HG03354 (cell line): ENCODE results near the gene MLF2.

ENCODE experiments used
- ATAC-seq: cut with Tn5 transposase; IDR thresholded peaks from one replicate; pipeline ENCODE4 v1.9.1; 2021; ENCODE audit warnings: mild to moderate bottlenecking; ENCODE audit not compliant: unreplicated experiment, poor library complexity, severe bottlenecking

Gene MLF2, protein sequence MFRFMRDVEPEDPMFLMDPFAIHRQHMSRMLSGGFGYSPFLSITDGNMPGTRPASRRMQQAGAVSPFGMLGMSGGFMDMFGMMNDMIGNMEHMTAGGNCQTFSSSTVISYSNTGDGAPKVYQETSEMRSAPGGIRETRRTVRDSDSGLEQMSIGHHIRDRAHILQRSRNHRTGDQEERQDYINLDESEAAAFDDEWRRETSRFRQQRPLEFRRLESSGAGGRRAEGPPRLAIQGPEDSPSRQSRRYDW

DNA sequence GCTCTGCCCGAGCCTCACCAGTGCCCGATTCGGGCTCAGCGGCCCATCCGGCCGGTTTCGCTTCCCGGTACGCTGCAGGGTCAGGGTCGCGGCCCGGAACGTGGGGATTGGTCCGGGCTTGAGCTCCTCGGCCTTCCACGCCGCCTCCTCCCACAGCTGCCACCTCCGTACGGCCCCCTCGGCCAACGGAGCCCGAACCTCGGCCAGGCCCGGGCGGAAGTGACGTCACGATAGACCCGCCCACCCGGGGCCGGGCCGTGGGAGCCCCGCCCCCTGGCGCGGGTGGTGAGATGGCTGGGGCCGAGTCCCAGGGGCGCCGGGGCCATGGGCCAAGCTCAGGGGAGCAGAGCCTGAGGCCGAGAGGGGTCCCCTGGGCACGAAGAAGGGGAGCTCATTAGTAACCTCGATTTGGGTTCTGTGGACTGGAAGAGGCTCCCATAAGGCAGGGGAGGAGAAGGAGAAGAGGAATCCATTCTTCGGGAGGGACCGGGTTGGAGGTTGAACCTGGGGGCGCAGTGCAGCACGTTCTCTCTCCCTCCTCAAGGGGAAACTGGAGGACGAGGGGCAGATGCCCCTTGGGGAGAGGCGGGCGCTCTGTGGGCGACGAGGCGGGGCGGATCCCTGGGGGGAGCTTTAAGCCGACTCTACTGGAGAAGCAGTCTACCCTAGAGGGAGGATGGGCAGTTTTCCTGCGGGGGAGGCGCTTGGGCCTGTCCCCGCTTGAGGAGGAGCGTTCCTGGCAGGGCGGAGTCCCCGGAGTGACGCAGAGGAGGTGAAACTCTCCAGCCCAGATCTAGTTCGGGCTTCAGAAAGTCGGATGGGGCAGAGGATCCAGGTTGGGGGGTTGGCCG, at the start of gene MLF2:
Gene MLF2 (minus strand): TSS at position 221 of the 851 bp plus-strand sequence. CDS start 807 bp downstream, outside the sequence.
- peak; percentile 92 for ATAC-seq

DNA sequence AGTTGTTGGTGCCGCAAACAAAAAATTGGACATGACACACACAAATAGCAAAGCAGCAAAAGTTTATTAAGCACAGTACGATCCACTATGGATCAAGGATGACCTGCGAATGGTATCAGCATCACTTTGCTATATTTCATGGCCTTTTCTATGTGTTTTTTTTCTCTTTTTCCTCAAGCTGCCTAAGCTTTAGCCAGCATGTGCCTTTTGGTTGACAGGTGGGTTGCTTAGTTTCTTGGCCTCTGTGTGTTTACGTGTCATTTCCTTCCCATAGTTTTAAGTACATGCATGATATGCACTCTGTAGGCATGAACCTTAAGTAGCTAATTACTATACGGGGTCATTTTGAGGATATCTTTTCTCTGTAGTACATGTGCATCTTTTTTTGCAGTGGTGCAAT, 46.2 kb upstream of the MLF2 start:
- ATAC-seq, result no peak

DNA sequence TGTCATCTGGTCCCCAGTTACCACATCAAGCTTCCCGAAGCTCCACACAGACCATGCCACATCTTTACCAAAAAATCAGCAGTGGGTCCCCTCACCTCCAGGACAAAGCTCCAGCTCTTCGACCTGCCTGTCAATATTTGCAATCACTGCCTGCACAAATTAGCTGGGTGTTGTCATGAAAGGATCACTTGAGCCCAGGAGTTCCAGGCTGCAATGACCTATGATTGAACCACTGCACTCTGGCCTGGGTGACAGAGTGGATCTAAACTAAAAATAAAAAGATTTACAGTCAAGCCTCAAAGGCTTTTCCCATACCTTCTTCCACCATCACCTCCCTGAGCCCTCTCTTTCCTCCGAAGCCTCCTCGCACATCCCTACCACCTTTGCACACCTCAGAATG, 43.6 kb upstream of the MLF2 start:
- no peak for ATAC-seq

DNA sequence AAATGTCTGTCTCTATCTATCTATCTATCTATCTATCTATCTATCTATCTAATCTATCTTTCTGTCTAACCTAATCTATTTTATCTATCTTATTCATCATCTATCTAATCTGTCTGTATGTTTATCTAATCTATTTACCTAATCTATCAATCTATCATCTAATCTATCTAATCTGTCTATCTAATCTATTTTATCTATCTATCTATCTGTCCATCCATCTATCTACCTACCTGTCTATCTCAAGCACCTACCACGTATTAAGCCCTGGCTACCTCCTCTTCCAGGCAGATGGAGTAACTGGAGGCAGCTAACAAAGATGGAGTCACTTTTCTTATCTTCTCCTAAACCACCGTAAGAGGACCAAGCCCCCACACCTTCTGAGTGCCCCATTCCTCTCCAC, 42.1 kb upstream of the MLF2 start:
- ATAC-seq, result no peak

GRCh38 chr12:6792522-6793201, 39.7 kb upstream of the MLF2 start:
- ATAC-seq, result no peak

- ATAC-seq, result no peak
Observed at GRCh38 chr12:6791931-6792520, 39.1 kb upstream of the MLF2 start.

GRCh38 chr12:6790496-6791150, 37.7 kb upstream of the MLF2 start:
- no peak for ATAC-seq

- no peak for ATAC-seq
Observed at GRCh38 chr12:6788972-6789924, 36.3 kb upstream of the MLF2 start, which contains the start of gene CD4. Gene CD4 (plus strand): TSS chr12:6789528. CDS start chr12:6800139, 10,611 bp downstream.

DNA sequence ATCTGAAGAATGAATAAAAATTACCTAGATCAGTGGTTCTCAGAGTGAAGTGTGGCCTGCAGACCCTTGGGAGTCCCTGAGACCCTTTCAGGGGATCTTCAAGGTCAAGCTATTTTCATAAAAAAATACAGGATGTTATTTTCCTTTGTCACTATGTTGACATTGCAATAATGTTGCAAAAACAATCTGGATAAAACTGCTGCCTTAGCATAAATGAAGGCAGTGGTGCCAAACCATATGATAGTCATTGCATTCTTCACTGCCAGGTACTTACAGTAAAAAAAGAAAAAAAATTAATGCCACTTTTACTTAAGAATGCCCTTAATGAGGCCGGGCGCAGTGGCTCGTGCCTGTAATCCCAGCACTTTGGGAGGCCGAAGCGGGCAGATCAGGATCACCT, 34.4 kb upstream of the MLF2 start:
- no peak for ATAC-seq

- ATAC-seq, result no peak
Observed at GRCh38 chr12:6786416-6787094, 33.6 kb upstream of the MLF2 start.

DNA sequence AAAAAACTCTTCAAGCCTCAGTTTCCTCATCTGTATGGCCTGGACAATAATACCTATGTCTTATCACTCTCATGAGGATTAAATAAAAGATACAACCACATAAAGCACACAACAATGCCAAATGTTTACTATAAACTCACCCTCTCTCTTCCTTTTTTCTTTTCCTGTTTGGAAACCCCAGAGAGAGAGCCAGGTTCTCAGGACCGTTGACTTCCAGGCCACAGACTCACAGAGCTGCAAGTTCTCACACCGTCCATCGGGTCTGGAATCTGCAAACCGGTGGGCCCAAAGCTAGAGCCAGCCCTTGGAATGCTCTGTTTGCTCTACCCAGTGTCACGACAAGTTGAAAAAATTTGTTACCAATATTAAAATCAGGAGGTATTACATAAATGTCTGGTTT, 31.8 kb upstream of the MLF2 start:
- no peak for ATAC-seq

DNA sequence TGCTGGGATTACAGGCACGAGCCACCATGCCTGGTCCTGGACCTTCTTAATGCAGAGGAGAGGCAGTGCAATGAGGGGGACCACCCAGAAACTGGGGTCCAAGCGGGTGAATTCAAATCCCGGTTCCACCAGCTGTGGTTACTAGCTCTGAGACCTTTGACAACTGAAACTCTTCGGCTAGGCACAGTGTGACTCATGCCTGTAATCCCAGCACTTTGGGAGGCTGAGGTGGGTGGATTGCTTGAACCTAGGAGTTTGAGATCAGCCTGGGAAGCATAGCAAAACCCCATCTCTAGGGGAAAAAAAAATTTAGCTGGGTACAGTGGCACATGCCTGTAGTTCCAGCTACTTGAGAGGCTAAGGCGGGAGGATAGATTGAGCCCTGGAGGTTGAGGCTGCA, 31.4 kb upstream of the MLF2 start:
- no peak for ATAC-seq

DNA sequence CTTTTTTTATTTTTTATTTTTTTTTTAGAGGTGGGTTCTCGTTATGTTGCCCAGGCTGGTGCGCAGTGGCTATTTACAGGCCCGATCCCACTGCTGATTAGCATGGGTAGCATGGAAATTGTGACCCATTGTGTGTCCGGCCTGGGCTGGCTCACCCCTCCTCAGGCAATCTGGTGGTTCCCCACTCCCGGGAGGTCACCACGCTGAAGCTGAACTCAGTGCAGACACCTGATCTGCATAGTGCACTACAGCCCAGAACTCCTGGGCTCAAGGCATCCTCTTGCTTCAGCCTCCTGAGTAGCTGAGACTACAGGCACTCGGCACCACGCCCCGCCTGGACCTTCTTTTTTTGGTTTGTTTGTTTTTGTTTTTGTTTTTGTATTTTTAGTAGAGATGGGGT, 30.9 kb upstream of the MLF2 start:
- no peak for ATAC-seq

GRCh38 chr12:6782850-6783566, 30.1 kb upstream of the MLF2 start:
- ATAC-seq, result no peak

- no peak for ATAC-seq
Observed at GRCh38 chr12:6782119-6782518, 29.2 kb upstream of the MLF2 start.

DNA sequence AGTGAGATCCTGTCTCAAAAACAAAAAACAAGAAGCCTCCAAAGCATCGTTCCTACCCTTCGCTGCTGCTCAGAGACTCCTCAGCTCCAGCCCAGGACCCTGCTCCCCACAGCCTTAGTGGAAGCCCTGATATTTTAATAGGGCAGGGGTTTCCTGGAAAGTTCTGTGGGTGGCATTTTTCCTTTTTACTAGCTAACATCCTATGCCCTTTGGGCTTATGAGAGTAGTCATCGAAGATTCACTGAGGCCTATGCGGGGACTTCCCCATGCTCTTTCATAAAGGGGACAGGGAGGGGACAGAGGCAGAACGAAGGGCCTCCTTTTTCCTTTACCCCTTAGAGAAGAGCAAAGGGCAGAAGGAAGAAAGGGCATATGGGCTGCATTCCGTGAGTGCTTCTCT, 27.6 kb upstream of the MLF2 start:
- no peak for ATAC-seq

DNA sequence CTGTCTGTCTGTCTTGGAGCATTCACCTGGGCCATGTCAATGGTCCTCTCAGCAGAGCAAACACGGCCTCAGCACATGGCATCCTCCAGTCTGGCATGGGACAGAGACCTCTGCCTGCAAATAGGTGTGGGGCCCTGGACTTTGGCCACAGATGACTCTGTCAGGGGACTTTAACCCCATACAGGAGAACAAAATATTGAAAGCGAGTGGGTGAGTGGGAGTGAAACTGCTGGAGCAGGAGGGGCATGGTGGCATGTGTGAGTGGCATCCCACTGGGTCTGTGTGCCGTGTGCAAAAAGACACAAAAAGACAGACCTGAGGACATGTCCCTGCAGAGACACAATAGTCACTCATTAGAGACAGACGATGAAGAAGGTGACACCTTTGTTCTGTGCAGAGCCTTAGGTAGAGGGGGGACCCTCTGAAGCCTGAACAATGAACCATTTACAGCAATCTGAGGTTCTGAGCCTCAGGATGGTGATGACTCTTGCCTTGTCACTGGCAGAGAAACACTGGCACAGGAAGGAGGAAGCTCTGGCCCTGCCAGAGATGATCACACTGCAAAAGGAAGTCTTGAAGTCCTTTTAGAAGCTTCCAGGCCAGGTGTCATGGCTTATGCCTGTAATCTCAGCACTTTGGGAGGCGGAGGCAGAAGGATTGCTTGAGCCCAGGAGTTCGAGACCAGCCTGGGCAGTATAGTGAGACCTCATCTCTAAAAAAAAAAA, 26.9 kb upstream of the MLF2 start:
- no peak for ATAC-seq
